Measurements from ENCODE around the gene CYP2C19.
"Not testable (repeated sequence)": the region's sequence is repeated elsewhere in the genome, so short reads cannot be mapped to it uniquely, and the experiment has no call there.

Gene CYP2C19

DNA sequence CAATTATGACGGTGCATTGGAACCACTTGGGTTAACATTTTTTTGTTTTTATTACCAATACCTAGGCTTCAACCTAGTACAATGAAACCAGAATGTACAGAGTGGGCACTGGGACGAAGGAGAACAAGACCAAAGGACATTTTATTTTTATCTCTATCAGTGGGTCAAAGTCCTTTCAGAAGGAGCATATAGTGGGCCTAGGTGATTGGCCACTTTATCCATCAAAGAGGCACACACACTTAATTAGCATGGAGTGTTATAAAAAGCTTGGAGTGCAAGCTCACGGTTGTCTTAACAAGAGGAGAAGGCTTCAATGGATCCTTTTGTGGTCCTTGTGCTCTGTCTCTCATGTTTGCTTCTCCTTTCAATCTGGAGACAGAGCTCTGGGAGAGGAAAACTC lies at the start of gene CYP2C19:
Gene CYP2C19 (plus strand): TSS at position 289 of the 400 bp plus-strand sequence. CDS start 25 bp downstream, at position 314.
- no peak for DNase-seq

DNA sequence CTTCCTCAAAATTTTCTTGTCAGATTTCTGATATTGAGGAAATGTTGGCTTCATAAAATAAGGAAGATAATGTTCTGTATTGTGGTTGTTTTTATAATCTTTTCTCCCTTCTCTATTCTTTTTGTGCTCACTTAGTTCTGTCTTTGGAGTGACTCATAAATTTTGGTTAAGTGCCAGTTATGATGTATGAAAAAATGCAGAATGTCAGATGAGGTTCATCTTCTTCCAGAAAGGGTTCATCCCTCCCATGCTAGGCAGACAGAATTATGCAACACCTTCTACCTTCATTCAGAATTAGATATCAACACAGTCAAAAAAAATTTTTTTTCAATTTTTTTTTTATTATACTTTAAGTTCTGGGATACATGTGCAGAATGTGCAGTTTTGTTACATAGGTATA lies 36.6 kb upstream of the CYP2C19 start:
- DNase-seq, result no peak

DNA sequence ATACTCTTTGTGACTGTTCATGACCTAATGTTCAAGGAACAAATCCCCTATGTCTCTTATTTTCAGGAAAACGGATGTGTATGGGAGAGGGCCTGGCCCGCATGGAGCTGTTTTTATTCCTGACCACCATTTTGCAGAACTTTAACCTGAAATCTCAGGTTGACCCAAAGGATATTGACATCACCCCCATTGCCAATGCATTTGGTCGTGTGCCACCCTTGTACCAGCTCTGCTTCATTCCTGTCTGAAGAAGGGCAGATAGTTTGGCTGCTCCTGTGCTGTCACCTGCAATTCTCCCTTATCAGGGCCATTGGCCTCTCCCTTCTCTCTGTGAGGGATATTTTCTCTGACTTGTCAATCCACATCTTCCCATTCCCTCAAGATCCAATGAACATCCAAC lies 27.3 kb upstream of the CYP2C19 start:
- no peak for DNase-seq

DNA sequence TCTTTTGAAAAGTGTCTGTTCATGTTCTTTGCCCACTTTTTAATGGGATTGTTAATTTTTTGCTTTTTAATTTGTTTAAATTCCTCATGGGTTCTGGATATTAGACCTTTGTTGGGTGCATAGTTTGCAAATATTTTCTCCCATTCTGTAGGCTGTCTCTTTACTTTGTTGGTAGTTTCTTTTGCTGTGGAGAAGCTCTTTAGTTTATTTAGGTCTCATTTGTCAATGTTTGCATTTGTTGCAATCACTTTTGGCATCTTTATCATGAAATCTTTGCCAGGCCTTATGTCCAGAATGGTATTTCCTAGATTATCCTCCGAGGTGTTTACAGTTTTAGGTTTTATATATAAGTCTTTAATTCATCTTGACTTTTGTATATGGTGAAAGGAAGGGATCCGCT lies 23.9 kb upstream of the CYP2C19 start:
- no peak for DNase-seq

DNA sequence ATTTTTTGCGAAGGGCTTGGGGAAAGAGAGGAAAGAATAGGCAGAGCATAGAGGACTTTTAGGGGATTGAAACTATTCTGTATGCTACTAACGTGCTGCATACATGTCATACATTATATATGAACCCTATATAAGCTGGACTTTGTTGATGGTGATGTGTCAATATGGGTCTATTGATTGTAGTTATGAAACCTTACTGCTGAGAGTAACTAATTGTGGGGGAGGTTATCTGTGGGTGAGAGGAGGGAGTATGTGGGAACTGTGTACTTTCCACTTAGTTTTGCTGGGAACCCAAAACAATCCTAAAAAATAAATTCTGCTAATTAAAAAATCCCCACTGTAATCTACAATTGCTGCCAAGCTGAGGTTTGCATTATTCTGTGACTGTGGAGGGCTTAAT lies 15.3 kb upstream of the CYP2C19 start:
- no peak for DNase-seq

DNA sequence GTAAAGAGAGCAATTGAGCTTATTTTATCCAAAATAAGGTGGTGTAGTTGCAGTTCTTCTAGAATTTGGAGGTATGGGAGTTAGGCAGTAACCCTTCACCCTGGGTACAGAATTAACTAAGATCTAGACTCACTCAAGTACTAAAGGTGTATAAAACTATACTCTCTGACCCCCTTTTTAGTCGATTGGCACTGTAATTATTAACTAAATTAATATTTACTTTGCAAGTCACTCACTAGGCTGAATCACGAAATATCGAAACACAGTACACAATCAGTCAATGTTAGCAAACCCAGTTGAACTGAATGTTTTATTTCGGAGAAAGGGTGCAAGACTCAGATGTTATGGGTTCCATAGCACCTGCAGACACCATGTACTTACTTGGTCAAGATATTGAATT lies 14.6 kb upstream of the CYP2C19 start:
- no peak for DNase-seq

DNA sequence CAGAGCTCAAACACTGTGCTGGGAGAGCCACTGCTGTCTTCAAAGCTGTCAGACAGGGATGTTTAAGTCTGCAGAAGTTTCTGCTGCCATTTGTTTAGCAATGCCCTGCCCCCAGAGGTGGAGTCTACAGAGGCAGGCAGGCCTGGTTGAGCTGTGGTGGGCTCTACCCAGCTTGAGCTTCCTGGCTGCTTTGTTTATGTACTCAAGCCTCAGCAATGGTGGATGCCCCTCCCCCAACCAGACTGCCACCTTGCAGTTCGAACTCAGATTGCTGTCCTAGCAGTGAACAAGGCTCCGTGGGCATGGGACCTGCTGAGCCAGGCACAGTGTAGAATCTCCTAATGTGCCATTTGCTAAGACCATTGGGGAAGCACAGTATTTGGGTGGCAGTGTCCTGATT lies 4.6 kb upstream of the CYP2C19 start:
- DNase-seq, result no peak

DNA sequence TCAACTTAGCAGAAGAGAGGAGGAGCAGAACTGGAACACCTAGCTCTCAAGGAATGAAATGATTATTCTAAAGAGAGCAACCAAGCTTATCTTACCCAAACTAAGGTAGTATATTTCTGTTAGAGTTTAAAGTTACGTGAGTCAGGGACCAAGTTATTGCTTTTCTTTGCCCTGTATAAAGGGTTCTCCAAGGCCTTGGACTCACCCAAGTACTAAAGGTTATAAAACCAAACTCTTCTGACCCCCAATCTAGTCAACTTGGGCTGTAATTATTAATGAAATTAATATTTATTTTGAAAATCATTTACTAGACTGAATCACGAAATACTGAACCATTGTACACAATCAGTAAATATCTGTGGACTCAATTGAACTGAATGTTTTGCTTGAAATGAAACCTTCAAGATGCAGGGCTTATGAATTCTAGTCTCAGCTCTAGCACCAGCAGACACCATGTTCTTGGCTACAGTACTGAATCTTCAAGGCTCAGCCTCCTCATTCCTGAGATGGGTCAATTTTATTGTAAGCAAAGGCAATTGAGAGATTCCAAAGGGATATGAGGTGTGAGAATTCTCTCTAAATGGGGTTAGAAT lies 1.8 kb upstream of the CYP2C19 start:
- DNase-seq, result no peak

DNA sequence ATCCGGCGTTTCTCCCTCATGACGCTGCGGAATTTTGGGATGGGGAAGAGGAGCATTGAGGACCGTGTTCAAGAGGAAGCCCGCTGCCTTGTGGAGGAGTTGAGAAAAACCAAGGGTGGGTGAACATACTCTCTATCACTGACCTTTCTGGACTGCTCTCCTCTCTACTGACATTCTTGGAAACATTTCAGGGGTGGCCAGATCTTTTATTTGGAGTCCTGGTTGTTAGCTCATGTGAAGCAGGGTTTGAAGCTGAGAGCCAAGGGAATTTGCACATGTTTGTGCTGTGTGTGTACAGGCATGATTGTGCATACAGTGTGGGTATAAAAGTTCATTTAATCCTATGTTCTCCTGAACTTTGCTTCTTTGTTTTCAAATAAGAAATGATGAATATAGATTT lies 12.9 kb downstream of the CYP2C19 start:
- not testable (repeated sequence) for DNase-seq

DNA sequence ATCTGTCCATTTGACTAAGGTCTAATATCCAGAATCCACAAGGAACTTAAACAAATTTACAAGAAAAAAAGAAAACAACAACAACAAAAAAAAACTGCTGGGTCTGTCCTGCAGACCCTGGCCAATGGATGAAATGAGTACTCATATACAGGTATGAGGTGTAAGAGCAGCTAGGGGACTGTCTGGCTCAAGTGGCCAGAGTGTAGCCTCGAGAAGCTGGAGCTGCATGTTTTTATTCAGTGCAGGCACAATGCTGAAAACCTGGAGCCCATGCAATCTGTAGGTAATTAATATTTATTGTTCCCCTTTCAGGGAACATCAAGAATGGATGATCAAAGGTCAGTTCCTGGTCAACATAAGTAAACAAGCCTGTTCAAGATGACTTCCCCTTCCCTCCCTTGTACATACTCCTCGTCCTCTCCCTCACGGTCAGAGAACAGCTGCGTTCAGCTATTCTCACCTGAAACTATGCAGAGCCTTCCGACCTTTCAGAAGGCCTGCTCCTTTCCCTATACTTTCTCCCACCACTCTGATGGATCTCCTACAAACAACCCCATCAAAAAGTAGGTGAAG lies 15.5 kb downstream of the CYP2C19 start:
- DNase-seq, result no peak

DNA sequence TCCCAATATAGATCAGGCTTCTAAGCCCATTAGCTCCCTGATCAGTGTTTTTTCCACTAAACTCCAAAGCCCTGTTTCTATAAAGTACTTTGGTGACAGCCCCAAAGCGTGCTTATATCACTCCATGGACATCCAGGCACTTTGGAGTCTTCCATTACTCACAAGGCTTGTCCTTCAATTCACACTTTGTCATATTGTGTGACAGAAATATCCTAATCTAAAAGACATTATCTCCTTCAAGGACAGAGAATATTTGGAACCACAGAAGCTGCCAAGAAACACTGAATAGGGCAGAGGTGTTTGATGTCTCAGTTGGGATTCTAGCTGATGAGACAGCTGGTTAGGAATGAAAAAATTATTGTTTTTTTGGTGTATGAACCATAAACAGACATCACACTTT lies 18.4 kb downstream of the CYP2C19 start:
- no peak for DNase-seq

DNA sequence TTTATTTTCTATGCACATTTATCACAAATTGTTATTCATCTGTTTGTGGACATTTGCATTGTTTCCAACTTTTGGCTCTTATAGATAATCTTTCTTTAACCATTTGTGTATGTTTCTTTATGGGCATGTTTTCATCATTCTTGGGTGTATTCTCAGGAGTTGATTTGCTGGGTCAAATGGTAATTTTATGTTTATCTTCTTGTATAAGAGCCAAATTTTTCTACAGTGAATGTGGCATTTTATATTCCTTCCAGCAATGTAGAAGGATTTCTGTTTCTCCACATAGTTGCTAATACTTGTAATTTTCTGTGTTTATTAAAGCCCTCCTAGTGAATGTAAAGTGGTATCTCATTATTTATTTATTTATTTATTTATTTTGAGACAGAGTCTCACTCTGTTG lies 21.8 kb downstream of the CYP2C19 start:
- no peak for DNase-seq

DNA sequence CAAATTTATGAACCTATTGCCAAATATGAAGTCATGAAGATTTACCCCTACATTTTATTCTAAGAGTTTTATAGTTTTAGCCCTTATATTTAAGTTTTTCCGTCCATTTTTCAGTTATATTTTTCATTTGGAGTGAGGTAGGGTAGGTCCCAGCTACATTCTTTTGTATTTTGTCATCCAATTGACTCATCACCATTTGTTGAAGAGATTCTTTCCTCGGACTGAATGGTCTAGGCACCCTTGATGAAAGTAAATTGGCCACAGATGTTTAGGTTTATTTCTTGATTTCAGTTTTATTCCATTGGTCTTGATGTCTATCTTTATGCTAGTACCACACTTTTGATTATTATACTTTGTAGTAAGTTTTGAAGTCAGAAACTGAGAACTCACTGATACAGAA lies 22.7 kb downstream of the CYP2C19 start:
- DNase-seq, result no peak

DNA sequence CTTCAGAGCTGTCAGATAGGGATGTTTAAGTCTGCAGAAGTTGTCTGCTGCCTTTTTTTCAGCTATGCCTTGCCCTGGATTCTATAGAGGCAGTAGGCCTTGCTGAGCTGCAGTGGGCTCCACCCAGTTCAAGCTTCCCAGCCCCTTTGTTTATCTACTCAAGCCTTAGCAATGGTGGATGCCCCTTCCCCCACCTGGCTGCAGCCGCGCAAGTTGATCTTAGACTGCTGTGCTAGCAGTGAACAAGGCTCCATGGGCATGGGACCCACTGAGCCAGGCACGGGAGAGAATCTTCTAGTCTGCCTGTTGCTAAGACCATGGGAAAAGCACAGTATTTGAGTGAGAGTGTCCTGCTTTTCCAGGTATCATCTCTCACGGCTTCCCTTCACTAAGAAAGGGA lies 38.1 kb downstream of the CYP2C19 start:
- DNase-seq, result not testable (repeated sequence)

DNA sequence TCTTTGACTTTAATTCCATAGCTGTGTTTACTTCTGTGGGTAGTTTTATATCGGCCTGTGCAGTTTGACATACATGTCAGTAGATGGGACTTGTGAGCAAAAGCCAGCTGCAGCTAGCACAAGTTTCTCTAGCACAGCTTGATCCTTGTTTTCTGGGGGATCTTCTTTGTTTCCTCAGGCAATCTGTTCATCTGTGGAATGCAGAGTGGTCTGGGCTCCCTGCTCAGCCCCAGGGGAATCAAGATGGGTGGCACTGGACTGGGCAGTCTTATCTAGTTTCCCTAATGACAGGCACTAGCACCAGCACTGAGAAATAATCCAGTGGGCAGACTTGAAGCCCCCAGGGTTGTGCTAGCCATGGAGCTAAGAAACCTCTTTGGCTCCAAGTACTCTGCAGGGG lies 40.8 kb downstream of the CYP2C19 start:
- no peak for DNase-seq

DNA sequence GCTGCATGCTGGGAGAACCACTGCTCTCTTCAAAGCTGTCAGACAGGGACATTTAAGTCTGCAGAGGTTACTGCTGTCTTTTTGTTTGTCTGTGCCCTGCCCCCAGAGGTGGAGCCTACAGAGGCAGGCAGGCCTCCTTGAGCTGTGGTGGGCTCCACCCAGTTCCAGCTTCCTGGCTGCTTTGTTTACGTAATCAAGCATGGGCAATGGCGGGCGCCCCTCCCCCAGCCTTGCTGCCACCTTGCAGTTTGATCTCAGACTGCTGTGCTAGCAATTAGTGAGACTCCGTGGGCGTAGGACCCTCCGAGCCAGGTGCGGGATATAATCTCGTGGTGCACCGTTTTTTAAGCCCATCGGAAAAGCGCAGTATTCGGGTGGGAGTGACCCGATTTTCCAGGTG lies 67.5 kb downstream of the CYP2C19 start:
- not testable (repeated sequence) for DNase-seq

DNA sequence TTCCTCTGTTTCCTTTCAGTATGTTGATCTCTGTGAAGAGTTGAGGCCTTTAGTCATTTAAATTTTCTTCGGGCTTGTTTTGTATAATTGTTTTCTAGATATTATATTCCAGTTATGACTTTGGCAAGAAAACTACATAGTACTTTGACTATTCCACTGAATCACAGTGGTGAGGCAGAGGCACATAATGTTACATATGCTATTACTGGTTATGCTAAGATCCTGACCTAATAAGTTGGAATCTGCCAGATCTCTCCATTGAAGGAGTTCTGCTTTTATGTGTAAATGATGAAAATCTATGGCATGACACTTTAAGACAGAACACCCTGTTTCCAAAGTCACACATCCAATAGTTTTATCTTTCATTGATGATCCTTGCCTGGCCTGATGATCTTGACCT lies 83.7 kb downstream of the CYP2C19 start:
- DNase-seq, result no peak

DNA sequence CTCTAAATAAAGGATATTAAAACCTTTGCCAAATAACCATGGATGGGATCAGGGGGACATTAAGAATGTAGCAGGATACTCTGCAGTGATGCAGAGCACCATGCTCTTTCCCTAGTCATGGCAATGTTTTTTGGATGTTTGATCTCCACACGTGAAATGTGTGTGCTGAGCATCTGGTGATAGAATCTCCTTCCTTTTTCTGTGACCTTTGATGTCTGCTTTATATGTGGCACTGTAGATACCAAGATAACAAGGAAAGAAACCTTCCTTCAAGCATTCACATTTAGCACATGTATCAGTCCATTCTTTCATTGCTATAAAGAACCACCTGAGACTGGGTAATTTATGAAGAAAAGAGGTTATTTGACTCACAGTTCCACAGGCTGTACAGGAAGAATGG lies 88.3 kb downstream of the CYP2C19 start:
- DNase-seq, result no peak

DNA sequence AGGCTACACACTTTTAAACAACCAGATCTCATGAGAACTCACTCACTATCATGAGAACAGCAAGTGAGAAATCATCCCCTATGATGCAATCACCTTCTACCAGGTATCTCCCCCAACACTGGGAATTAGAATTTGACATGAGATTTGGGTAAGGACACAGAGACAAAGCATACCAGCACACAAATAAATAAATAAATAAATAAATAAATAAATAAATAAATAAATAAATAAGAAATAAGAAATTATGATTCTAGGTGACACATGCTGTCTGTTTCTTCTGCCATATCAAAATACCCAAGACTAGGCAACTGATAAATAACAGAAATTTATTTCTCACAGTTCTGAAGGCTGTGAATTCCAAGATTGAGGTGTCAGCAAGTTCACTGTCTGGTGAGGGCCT lies 88.8 kb downstream of the CYP2C19 start:
- no peak for DNase-seq

DNA sequence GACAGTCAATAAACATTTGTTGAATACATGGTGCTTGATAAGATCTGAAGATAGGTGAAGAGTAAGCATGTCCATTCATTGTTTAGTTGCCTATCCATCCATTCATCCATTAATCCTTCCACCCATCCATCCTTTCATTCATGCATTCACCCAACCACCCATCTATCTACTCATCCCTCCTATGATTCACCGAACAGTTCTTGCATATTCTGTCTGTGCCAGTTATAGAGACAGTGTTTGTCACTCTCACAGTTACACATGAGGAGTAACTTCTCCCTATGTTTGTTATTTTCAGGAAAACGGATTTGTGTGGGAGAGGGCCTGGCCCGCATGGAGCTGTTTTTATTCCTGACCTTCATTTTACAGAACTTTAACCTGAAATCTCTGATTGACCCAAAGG lies 90.0 kb downstream of the CYP2C19 start:
- DNase-seq, result no peak

DNA sequence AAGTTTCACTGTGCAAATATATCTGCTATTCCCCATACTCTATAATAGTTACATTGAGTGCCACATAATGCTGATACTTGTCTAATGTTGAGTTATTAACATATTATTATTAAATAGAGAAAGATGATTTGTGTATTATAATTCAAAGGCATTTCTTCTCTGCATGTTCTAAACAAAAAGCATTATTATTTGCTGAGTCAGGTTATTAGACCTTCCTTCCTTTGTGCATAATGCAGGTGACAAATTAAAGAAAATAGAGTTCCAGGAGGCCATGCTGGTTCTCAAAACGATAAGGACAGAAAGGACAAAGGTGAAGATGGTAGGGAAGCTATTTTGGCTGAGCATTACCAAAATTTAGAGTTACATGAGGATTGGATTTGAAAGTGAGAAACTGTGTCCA lies 90.6 kb downstream of the CYP2C19 start:
- no peak for DNase-seq

DNA sequence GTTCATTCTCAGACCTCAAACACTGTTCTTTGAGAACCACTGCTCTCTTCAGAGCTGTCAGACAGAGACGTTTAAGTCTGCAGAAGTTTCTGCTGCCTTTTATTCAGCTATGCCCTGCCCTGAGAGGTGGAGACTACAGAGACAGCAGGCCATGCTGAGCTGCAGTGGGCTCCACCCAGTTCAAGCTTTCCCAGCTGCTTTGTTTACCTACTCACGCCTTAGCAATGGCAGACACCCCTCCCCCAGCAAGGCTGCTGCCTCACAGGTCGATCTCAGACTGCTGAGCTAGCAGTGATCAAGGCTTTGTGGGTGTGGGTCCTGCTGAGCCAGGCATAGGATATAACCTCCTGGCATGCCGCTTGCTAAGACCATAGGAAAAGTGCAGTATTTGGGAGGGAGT lies 95.5 kb downstream of the CYP2C19 start:
- no peak for DNase-seq

DNA sequence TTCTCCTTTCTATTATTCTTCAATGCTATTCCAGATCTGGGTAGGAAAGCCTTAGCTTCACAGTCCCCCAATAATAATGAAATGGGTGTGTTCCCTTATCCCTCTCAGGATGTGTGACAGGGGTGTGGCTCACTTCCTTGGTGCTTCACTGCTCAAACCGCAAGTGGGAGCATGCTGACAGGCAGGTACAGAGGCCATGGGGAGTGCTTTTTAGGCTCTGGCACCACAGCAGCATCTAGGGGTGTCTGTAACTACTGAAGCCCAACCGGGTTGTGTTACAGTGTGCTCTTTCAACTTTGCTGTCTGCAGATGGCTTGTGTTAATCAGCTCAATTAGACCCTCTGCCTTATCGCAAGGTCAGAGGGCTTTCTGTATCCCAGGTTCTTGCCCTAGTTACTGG lies 96.6 kb downstream of the CYP2C19 start:
- DNase-seq, result no peak

DNA sequence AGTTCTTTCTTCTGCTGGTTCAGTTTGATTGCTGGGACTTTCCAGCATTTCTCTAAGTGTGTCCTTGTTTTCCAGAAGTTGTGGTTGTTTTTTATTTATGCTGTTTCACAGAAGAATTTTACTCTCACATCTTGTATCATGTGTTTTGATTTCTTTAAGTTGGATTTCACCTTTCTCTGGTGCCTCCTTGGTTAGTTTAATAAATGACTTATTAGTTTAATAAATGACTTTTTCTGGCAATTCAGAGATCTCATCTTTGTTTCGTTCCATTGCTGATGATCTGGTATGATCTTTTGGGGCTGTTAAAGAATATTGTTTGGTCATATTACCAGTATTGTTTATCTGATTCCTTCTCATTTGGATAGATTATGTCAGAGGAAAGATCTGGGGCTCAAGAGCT lies 116.2 kb downstream of the CYP2C19 start:
- no peak for DNase-seq

DNA sequence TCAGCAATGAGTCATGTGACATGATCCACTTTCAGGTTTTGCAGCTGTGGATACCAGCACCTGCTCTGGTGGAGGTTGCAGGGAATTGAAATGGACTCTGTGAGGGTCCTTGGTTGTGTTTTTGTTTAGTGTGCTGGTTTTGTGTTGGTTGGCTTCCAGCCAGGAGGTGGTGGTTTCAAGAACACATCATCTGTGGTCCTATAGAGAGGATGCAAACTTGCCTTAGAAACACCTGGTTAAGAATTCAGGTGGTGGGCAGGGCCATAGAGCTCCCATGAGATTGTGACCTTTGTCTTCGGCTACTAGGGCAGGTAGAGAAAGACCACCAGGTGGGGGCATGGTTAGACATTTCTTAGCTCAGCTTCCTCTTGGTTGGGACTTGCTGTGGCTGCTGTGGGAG lies 116.7 kb downstream of the CYP2C19 start:
- DNase-seq, result no peak

DNA sequence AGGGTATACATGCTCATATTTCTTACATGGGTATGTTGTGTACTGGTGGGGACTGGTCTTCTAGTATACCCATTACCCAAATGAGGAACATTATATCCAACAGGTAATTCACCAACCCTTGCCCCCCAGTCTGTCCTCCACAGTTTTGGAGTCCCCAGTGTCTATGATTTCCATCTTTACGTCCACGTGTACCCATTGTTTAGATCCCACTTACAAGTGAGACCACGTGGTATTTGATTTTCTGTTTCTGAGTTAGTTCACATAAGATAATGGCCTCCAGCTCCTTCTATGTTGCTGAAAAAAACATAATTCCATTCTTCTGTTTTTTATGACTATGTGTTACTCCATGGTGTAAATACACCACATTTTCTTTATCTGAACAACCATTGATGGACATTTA lies 126.6 kb downstream of the CYP2C19 start:
- DNase-seq, result no peak
